Stimulated activated CD8-positive, alpha-beta memory T cell treated with anti-CD3 and anti-CD28 coated beads, Interleukin-12 subunit alpha, Interleukin-12 subunit beta, amount 100 ng/mL, for 4 hours (primary cell): ENCODE results near the gene TSPAN6.

ENCODE experiments used
- DNase-seq: peaks from one replicate; pipeline ENCODE4 v3.0.0-alpha.2; 2020; ENCODE audit warnings: low read depth

The TSPAN6 gene

GRCh38 chrX:100584611-100585010 is 52.0 kb downstream of the TSPAN6 start, which contains the start of gene TNMD:
Gene TNMD, plus strand, starts transcription at chrX:100584936. Its CDS starts 83 bp downstream, at chrX:100585019.
- DNase-seq, result no peak
